ENCODE results near the gene GRP.

GRCh38 chr18:59172664-59173249 is 47.2 kb upstream of the GRP start:
- TF ChIP-seq CTCF (IDR thresholded peaks at IDR 0.05) (no peak), POLR2A (IDR thresholded peaks at IDR 0.05) (no peak)
